ENCODE data around the gene SHE. TPM values are rescaled to one million over a fixed set of nuclear protein-coding genes. Genes with fewer than 3 reads are reported as not detected.
A peak's percentile ranks its signal among the peaks of the same experiment; 100 is the strongest.

Gene SHE
- total RNA-seq, 4 donors from 2014 or later, result 15.6 to 77.9 (median 25.4) TPM

DNA sequence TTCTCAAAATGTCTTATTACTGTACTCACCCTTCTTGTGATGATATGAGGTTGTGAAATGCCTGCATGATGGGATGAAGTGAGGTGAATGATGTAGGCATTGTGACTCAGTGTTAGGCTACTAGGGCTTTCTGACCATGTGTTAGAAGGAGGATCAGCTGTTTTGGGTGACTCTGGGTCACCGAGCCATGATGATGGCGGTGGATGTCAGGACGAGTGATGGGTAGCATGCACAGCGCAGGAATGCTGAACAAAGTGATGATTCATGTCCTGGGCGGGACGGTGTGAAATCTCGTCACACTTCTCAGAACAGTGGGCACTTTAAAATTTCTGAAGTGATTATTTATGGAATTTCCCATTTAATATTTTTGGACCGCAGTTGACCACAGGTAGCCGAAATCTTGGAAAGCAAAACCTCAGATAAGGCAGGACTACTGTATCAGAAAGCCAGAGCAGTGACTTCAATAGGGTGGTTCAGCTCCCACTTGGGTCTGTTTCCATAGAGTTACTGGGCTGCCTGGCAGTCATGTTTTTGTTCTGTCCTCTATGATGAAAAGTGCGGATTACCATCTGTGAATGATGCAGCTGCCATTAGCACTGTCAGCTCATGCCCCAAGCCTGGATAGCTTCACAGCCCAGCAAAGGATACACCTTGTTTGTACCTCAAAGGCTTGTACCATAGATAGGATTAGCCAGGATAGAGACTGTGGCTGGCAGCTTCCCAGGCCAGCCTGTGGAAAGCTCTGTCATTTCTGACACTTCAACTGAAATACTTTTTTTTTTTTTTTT, 70.4 kb downstream of the SHE start:
- peak; percentile 70 for ATAC-seq (ENCODE audit: low FRiP score)
- peak; percentile 72 for DNase-seq (ENCODE audit: low spot score)
- TF ChIP-seq, protein P1, sequence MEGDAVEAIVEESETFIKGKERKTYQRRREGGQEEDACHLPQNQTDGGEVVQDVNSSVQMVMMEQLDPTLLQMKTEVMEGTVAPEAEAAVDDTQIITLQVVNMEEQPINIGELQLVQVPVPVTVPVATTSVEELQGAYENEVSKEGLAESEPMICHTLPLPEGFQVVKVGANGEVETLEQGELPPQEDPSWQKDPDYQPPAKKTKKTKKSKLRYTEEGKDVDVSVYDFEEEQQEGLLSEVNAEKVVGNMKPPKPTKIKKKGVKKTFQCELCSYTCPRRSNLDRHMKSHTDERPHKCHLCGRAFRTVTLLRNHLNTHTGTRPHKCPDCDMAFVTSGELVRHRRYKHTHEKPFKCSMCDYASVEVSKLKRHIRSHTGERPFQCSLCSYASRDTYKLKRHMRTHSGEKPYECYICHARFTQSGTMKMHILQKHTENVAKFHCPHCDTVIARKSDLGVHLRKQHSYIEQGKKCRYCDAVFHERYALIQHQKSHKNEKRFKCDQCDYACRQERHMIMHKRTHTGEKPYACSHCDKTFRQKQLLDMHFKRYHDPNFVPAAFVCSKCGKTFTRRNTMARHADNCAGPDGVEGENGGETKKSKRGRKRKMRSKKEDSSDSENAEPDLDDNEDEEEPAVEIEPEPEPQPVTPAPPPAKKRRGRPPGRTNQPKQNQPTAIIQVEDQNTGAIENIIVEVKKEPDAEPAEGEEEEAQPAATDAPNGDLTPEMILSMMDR (IDR thresholded peaks at IDR 0.05), result no peak

- ATAC-seq (ENCODE audit: low FRiP score) (no peak), DNase-seq (ENCODE audit: low spot score) (no peak)
- TF ChIP-seq, protein P1 (IDR thresholded peaks at IDR 0.05), result no peak
These were observed 71.3 kb downstream of the SHE start for GRCh38 chr1:154430903-154431302.

GRCh38 chr1:154429841-154430611, 72.2 kb downstream of the SHE start:
- ATAC-seq (ENCODE audit: low FRiP score), result no peak

More at GRCh38 chr1:154429841-154430611, 72.2 kb downstream of the SHE start:
- DNase-seq (ENCODE audit: low spot score), result no peak
- TF ChIP-seq, protein P1 (IDR thresholded peaks at IDR 0.05), result no peak

Other genes starting within 250 kb of the SHE start
- 100 to 1,000 TPM in 3 of 4 donors, 10 to 100 TPM in 1; 64.4 to 114 (median 103) TPM for gene HAX1, start 229.8 kb downstream of the SHE start, total RNA-seq
- under 1 TPM in 2 of 4 donors, not detected in 2; 0.25 to 0.37 TPM for gene AQP10, start 181.3 kb downstream of the SHE start, total RNA-seq
- gene ATP8B2, start 176.9 kb downstream of the SHE start, total RNA-seq, result 10 to 100 TPM; 41.6 to 78.3 (median 51.0) TPM
- gene IL6R, start 97.1 kb downstream of the SHE start, total RNA-seq, result 10 to 100 TPM; 41.1 to 98.1 (median 62.5) TPM
- 10 to 100 TPM in 1 of 4 donors, 1 to 10 TPM in 3; 6.4 to 15.3 (median 7.7) TPM for gene TDRD10, start 193 bp downstream of the SHE start, total RNA-seq
- 10 to 100 TPM; 25.6 to 37.1 (median 31.9) TPM for gene UBE2Q1, start 56.2 kb upstream of the SHE start, total RNA-seq
- under 1 TPM in 3 of 4 donors, not detected in 1; 0.09 to 0.50 (median 0.12) TPM for gene CHRNB2, start 65.4 kb upstream of the SHE start, total RNA-seq
- gene ADAR, start 105.8 kb upstream of the SHE start, total RNA-seq, result 100 to 1,000 TPM in 2 of 4 donors, 10 to 100 TPM in 2; 67.9 to 139 (median 100) TPM

All from omental fat pad (tissue), 4 donors.